ENCODE measurements around the gene SVOPL.

SVOPL gene

DNA sequence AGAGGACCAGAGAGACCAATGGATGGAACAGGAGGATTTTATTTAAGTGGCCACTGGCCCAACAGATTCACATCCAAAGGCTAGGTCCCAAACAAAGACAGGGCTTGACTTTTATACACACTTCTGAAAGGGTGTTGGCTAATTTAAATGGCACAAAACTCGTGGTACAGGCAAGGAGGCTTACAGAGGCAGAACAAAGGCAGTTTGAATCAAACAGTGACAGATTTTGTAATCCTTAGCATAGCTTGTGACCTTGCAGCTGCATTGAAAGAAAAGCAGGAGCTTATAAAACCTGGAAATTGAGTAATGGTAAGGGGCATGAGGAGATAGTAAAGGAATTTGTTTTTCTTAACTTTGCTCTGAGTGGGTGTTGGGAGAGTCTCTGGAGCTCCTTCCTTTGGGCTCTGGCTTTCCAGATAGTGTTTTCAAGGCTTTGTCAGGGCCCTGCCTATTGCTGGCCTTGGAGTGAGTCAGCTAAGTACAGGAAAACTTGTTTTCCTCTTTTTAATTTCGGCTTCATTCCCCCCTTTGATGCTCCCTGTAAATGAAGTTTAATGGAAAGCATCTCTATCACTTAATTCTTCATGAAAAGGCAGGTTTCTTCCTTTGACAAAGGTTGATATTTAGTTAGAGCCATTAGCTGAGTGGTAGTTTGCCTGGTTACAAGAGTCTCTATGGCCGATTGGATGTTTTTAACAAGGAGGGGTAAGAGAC, 144.2 kb downstream of the SVOPL start:
- TF ChIP-seq GATA3 (IDR thresholded peaks at IDR 0.05; ENCODE audit: low read depth, low read length) (no peak), GATA2 (IDR thresholded peaks at IDR 0.05; ENCODE audit: low read depth, low read length) (no peak)

DNA sequence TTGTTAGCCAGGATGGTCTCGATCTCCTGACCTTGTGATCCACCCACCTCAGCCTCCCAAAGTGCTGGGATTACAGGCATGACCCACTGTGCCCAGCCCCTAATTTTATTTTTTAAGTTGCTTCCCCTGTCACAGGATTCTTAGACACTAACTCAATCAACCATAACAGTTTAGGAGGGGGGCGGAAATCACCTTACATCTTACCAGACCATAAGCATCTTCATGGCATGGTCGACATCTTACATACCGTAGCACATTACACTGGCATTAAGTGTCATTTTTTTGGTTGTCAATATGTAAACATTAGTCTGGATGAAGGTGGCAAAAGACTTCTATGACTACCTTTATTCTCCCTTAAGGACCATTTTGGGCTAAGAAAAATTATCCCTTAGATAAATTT, 145.5 kb downstream of the SVOPL start:
- TF ChIP-seq GATA2 (IDR thresholded peaks at IDR 0.05; ENCODE audit: low read depth, low read length) (no peak), GATA3 (IDR thresholded peaks at IDR 0.05; ENCODE audit: low read depth, low read length) (no peak)

DNA sequence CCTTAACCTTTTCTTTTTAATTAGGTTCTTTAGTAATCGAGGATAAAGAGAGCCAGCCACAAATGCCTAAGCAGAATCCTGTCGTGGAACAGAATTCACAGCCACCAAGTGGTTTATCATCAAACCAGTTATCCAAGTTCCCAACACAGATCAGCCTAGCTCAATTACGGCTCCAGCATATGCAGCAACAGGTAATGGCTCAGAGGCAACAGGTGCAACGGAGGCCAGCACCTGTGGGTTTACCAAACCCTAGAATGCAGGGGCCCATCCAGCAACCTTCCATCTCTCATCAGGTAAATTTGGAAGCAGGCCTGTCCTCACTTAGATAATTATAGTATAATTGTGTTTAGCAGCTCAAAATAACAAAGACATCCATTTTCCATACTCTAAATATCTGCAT, 146.5 kb downstream of the SVOPL start:
- TF ChIP-seq GATA3 (IDR thresholded peaks at IDR 0.05; ENCODE audit: low read depth, low read length) (no peak), GATA2 (IDR thresholded peaks at IDR 0.05; ENCODE audit: low read depth, low read length) (no peak)

DNA sequence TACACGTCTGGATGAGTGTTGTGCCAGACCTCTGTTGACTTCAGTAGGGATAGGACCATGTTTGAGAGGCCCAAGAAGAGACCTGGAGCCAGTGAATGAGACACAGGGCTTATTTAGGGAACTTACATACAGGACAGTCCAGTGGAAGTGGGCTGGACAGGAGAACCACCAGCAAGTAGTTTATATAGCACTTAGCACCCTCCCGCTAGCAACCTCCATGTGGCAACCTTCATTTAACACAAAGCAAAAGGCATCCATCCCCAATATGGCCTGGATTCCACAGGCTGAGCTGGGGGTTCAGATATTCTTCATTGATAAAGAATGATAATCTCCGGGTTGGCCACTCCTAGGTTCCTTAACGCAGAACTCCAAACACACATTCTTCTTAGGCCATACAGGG, 147.4 kb downstream of the SVOPL start:
- TF ChIP-seq GATA3 (IDR thresholded peaks at IDR 0.05; ENCODE audit: low read depth, low read length) = no peak
- TF ChIP-seq GATA2 (IDR thresholded peaks at IDR 0.05; ENCODE audit: low read depth, low read length) = no peak

DNA sequence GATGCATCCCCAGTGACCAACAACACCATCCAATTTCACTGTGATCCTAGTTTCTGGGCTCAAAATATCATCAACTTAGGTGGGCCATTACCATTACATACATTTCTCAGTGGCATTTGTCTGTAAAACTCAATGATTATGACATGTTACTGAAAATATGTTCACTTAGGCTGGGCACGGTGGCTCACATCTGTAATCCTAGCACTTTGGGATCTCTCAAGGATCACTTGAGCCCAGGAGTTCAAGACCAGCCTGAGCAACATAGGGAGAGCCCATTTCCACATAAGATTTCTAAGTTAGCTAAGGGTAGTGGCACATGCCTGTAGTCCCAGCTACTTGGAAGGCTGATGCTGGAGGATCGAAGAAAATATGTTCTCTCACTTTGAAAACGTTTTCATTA, 150.1 kb downstream of the SVOPL start:
- TF ChIP-seq GATA3 (IDR thresholded peaks at IDR 0.05; ENCODE audit: low read depth, low read length) (no peak), GATA2 (IDR thresholded peaks at IDR 0.05; ENCODE audit: low read depth, low read length) (no peak)

DNA sequence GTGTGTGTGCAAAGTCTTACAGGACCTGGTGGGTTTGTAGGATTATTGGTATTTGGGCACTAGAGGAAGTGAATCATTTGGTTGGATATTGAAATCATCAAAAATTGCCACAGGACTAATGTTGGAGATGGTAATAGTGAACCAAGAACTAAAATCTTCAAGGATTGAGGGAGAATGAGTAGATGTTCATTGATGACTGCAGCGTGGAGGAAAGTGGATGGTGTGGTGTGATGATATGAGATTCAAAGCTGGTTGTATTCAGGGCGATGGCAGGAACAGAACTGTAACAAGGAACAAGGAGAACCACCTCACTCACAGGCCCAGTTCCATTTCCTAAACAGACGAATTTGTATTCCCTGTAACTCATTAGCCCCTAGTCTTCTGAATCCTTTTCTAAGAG, 150.8 kb downstream of the SVOPL start:
- TF ChIP-seq GATA2 (IDR thresholded peaks at IDR 0.05; ENCODE audit: low read depth, low read length) = no peak
- TF ChIP-seq GATA3 (IDR thresholded peaks at IDR 0.05; ENCODE audit: low read depth, low read length) = no peak

DNA sequence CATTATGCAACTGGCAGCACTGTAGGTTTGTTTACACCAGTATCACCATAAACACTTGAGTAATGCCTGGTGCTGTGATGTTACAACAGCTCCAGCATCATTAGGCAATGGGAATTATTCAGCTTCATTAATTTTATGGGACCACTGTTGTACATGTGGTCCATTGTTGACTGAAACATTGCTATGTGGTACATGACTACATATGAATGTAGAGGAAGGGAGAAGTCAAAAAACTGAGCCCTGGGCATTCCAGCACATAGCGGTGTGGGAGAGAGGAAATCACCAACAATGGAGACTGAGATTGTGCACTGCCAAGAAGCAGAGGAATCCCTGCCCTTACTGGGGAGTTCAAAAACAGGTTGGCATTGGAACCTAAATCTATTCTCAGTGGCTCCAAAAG, 152.1 kb downstream of the SVOPL start:
- TF ChIP-seq GATA3 (IDR thresholded peaks at IDR 0.05; ENCODE audit: low read depth, low read length) (no peak), GATA2 (IDR thresholded peaks at IDR 0.05; ENCODE audit: low read depth, low read length) (no peak)

DNA sequence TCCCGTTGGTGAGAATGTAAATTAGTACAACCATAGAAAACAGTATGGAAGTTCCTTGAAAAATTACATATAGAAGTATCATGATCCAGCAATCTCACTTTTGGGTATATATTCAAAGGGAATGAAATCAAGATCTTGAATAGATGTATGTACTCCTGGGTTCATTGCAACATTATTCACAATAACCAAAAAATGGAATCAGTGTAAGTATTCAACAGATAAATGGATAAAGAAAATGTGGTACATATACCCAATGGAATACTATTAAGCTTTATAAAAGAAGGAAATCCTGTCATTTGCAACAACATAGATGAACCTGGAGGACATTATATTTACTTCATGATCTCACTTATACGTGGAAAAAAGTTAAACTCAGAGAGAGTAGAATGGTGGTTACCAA, 154.3 kb downstream of the SVOPL start:
- no peak for TF ChIP-seq GATA2 (IDR thresholded peaks at IDR 0.05; ENCODE audit: low read depth, low read length)
- TF ChIP-seq GATA3 (IDR thresholded peaks at IDR 0.05; ENCODE audit: low read depth, low read length) = no peak

DNA sequence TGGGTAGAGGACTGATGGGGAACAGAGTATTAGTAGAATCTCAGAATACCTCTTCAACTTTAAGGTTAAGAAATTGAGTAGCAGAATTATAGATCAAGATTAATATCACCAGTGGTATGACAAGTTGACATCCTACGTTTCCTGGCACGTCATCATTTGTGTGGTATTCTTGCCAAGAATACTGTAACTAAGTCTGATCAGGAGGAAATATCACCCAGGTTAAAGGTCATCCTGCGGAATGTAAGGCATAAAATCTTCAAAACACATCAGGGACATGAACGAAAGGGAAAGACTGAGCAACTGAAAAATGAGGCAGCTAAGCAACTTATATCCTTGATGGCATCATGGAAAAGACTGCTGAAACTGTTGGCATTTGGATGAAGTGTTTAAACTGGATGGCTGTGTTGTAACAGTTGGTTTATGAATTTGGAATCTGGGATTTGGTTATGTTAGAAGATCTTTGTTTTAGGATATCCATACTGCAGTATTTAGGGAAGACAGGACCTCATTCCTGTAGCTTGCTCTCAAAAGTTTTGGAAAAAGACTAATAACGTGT, 155.0 kb downstream of the SVOPL start:
- TF ChIP-seq GATA3 (IDR thresholded peaks at IDR 0.05; ENCODE audit: low read depth, low read length) (no peak), GATA2 (IDR thresholded peaks at IDR 0.05; ENCODE audit: low read depth, low read length) (no peak)

DNA sequence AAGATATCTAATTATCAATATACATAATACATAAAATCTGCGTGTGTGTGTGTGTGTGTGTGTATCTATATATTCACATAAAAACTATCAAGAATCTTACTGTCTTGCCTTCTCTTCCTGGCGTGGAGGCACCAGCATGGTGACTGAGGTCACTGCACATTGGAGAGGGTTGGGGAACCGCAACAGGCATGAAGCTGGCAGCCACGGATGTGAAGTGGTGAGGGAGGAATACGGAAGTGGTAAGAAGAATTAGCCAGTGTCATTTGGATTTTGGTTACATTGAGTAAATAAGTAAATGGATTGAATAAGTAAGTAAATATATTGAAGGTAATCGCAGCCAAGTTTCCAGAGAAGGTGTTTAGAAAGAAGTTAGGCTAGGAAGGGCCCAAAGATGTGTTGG, 156.0 kb downstream of the SVOPL start:
- TF ChIP-seq GATA2 (IDR thresholded peaks at IDR 0.05; ENCODE audit: low read depth, low read length) (no peak), GATA3 (IDR thresholded peaks at IDR 0.05; ENCODE audit: low read depth, low read length) (no peak)
